Central memory CD4-positive, alpha-beta T cell (primary cell): Measurements from ENCODE around the gene CFAP97D2.
A peak's percentile ranks its signal among the peaks of the same experiment; 100 is the strongest.
"Not testable (repeated sequence)": the region's sequence is repeated elsewhere in the genome, so short reads cannot be mapped to it uniquely, and the experiment has no call there.

Experiments used
- DNase-seq: peaks from one replicate; pipeline ENCODE4 v3.0.0; 2022

Gene CFAP97D2

GRCh38 chr13:114143806-114144605 is 35.1 kb upstream of the CFAP97D2 start:
- no peak for DNase-seq

- no peak for DNase-seq
These were observed 34.3 kb upstream of the CFAP97D2 start for GRCh38 chr13:114144606-114145244.

GRCh38 chr13:114145256-114145655 is 33.8 kb upstream of the CFAP97D2 start:
- DNase-seq, result no peak

GRCh38 chr13:114145722-114146121 is 33.3 kb upstream of the CFAP97D2 start:
- DNase-seq, result no peak

- DNase-seq, result no peak
These were observed 32.9 kb upstream of the CFAP97D2 start for GRCh38 chr13:114146173-114146572.

- DNase-seq, result no peak
These were observed 32.4 kb upstream of the CFAP97D2 start for GRCh38 chr13:114146629-114147028.

GRCh38 chr13:114147803-114148520 is 31.1 kb upstream of the CFAP97D2 start:
- DNase-seq, result no peak

GRCh38 chr13:114148521-114148855 is 30.6 kb upstream of the CFAP97D2 start:
- peak; percentile 97 for DNase-seq

GRCh38 chr13:114148886-114149285 is 30.2 kb upstream of the CFAP97D2 start:
- not testable (repeated sequence) for DNase-seq

GRCh38 chr13:114149774-114150740 is 29.0 kb upstream of the CFAP97D2 start:
- DNase-seq, result no peak

- DNase-seq, result peak; percentile 62
These were observed 28.0 kb upstream of the CFAP97D2 start for GRCh38 chr13:114151031-114151430.

- peak; percentile 62 for DNase-seq
These were observed 27.3 kb upstream of the CFAP97D2 start for GRCh38 chr13:114151565-114152284.

- no peak for DNase-seq
These were observed 26.8 kb upstream of the CFAP97D2 start for GRCh38 chr13:114152285-114152645.

GRCh38 chr13:114152831-114153371 is 26.2 kb upstream of the CFAP97D2 start:
- no peak for DNase-seq

- DNase-seq, result no peak
These were observed 25.5 kb upstream of the CFAP97D2 start for GRCh38 chr13:114153485-114154080.

GRCh38 chr13:114154476-114154875 is 24.6 kb upstream of the CFAP97D2 start:
- no peak for DNase-seq

GRCh38 chr13:114155320-114155719 is 23.7 kb upstream of the CFAP97D2 start:
- no peak for DNase-seq

GRCh38 chr13:114155926-114156883 is 22.9 kb upstream of the CFAP97D2 start:
- no peak for DNase-seq

- no peak for DNase-seq
These were observed 21.1 kb upstream of the CFAP97D2 start for GRCh38 chr13:114157869-114158495.
